ENCODE data around the gene HSPB1.

- TF ChIP-seq CTCF (conservative IDR thresholded peaks at IDR 0.05; ENCODE audit: low read length), result no peak
- no peak for TF ChIP-seq EZH2phosphoT487 (IDR thresholded peaks at IDR 0.05; ENCODE audit: borderline replicate concordance, low read depth, low read length)
Observed at GRCh38 chr7:76343931-76344321, 41.5 kb downstream of the HSPB1 start.

Measured in OCI-LY7 (cell line).